Activated CD4-positive, CD25-positive, alpha-beta regulatory T cell treated with anti-CD3 and anti-CD28 coated beads, Interleukin-2, amount 50 U/mL, for 16 hours (primary cell): ENCODE measurements around the gene MAGI1.
"Not testable (repeated sequence)": the region's sequence is repeated elsewhere in the genome, so short reads cannot be mapped to it uniquely, and the experiment has no call there.

Source experiments
- DNase-seq: peaks from one replicate; pipeline ENCODE4 v3.0.0-alpha.2; 2020; ENCODE audit warnings: low read depth, low spot score

Gene MAGI1

DNA sequence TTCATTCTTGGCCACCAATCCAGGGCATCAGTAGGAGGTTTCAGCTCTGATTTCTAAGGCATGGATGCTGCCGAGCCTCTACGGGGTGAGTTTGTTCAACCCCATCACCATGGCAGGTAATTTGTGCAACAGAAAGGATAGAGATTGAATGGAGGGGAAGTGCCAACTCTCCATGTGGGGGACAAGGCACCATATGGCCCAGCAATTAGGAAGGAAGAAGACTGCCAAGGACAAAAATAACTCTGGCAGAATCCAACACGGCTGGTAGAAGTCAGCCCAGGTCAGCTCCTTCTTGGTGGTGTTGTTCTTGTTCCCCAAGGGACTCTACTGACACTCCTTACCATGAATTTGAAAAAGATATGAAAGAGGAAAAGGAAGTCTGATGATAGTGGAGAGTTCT lies 503.9 kb downstream of the MAGI1 start:
- no peak for DNase-seq

DNA sequence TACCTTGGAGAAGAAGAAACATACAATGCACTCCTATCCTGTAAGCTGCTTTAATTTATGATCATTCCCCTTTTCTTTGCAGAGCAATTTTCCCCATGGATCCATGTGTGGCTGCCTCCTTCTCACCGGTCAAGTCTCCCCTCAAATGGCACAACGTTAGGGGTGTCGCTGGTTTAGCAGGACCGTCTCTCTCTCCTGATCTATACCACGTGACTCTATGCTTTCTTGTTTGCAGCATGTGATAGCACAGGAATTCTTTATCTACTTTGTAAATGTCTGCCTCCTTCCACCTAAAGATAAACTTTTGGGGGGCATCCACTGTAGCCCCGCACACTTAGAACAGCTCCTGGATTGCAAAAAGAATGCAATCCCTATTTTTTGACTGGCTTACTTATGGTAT lies 506.0 kb downstream of the MAGI1 start:
- DNase-seq = no peak

DNA sequence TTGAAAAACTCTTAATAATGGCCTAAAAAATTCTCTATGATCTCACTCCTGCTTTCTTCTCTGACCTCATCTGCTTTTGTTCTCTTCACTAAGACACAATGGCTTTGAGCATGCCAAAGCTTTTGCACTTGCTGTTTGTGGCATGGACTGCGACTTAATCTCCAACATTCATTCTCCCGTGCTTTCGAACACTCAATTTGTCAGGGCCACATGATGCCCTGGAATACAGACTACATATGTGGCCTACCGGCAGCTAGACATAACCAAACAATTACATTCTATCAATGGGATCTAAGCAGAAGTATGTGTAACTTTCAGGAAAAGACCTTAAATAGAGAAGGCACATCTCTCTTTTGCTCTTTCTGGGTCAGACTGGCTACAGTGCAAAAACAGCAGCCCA lies 506.5 kb downstream of the MAGI1 start:
- DNase-seq = no peak

DNA sequence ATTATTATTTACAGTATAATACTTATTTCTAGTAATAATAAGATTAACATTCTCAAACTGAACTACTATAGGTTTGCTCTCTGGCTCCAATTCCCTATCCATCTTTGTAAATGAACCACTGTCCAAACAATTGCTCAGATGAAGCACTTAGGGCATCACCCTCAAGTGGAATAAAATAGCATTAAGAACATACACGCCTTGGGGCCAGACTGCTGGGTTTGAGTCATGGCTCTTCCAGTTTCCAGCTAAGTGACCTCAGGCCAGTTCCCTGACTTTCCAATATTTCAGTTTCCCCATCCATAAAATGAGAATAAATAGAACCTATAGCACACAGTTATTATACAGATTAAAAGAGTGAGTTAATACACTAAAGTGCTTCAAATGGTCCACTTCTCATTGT lies 507.2 kb downstream of the MAGI1 start:
- no peak for DNase-seq

DNA sequence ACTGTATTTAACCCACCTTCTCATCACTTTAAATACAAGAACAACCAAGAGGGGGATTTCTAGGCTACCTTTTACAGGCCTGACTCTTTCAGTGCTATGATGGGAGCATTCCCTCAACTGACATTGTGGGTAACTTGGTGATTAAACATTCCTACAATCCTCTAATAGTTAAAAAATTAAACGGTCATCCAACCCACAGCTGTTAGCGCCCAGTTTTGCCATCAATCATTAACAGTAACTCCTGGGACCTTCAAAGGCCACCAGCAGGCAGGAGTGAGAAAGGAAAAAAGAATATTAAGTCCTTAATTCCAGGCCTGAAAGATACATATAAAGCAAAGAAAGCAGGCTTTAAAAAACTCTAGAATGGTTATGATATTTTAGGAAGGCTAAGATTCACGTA lies 512.1 kb downstream of the MAGI1 start:
- DNase-seq = no peak

DNA sequence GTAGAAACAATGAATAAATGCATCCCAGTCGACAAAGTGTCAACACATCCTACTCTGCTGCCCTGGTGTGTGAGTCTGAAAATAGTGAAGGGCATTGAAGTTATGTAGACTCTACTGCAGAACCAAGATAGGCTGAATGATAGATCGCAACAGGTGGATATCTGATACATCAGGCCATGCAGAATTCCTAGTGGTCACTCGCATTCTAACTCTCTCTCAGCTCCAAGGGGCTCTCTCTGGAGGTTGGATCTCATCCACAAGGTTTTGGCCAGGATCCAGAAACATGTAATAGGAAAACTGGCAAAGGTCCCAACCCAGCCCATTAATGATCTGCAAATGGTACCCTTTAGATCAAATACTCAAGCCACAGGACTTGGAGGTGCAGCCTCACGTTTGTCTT lies 514.1 kb downstream of the MAGI1 start:
- DNase-seq = no peak

DNA sequence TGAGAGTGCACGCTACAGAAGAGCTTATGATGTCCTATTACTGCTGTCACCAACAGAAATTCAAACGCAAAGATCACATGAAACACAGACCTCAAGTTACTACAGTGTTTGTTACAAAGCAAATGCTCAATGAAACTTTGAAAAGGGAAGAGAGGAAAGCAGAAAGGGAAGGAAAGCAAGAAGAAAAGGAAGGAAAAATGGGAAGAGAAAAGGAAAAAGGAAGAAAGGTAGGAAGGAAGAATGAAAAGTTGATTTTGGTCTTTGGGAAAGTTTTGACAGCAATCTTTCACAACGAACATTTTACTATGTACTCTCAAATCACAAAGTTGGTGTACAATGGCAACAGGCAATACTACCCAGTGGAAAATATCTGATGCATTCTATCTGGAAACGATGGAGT lies 514.8 kb downstream of the MAGI1 start:
- DNase-seq = no peak

DNA sequence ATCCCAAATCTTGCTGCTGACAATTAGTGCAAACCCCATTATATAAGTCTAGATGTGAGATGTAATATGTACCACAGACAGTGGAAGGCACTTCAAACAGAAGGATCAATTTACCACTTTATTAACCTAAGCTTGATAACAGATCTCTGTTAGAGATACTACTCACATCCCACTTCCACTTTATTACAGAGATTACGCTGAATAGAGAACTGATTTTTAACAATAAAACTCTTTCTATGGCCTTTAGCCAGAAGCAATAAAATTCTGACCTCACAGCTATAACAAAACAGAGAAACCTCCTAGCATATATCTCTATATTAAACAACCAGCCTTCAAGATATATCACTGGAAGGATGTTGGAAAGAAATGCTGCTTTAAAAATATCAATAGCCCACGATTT lies 517.7 kb downstream of the MAGI1 start:
- no peak for DNase-seq

DNA sequence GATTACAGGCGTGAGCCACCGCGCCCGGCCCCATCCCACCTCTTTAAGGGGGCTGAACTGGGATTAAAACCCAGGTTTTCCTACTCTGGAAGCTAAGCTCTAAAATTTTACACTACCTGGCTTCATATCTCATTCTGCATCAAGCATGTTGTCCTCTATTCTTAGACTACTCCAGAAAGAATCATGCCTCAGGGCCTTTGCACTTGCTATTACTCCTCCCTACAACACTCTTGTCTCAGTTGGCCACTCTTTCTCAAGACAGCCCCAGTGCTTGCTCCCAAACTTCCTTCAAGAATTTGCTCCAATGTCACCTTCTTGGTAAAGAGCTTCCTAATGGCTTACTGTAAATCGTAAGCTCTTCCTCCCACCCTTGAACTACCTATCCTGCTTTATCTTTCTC lies 521.7 kb downstream of the MAGI1 start:
- DNase-seq = no peak

DNA sequence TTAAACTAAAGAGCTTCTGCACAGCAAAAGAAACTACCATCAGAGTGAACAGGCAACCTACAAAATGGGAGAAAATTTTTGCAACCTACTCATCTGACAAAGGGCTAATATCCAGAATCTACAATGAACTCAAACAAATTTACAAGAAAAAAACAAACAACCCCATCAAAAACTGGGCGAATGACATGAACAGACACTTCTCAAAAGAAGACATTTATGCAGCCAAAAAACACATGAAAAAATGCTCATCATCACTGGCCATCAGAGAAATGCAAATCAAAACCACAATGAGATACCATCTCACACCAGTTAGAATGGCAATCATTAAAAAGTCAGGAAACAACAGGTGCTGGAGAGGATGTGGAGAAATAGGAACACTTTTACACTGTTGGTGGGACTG lies 524.4 kb downstream of the MAGI1 start:
- DNase-seq = not testable (repeated sequence)

DNA sequence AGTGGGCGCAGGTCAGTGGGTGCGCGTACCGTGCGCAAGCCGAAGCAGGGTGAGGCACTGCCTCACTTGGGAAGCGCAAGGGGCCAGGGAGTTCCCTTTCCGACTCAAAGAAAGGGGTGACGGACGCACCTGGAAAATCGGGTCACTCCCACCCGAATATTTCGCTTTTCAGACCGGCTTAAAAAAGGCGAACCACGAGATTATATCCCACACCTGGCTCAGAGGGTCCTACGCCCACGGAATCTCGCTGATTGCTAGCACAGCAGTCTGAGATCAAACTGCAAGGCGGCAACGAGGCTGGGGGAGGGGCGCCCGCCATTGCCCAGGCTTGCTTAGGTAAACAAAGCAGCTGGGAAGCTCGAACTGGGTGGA lies 529.3 kb downstream of the MAGI1 start:
- not testable (repeated sequence) for DNase-seq

DNA sequence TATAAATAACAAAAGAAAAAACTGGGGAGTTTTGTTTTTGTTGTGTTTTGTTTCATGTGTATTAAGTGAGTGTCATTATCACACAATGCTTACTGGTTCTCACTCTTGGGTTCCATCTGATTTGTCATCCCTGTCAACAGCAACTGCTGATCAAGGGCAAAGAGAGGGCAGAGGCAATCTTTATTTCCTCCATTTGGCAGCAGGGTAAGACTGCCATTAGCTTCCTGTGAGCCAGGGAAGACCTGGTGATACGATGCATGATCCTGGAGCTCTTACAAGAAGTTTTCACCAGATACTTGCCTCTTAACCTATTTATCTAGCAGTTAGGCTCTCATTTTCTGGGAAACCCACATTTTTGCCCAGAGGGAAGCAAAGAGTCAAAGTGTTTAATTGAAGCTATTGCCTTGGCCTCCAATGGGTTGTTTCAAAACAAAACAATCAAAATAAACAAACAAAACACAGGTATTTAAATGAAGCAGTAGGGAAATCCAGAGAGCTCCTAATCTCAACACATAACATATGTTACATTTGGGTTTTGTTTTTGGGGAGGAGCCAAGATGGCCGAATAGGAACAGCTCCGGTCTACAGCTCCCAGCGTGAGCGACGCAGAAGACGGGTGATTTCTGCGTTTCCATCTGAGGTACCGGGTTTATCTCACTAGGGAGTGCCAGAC lies 529.8 kb downstream of the MAGI1 start:
- DNase-seq = no peak

DNA sequence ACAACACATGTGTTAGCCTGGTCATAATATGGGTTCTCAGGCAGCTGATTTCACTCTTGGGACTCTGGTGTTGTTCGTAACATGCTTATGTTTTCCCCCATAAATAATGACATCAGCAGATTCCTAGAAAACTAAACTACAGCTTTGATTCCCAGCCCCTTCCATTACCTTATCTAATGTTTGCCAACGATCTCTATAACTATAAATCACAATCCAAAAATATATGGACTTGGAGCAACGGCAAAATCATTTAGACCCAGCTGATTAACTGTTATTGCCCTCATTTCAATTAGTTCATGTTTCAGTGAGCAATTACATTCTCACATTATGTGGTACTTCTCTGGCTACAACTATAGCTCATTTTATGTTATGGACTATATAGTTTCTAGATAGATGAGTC lies 531.3 kb downstream of the MAGI1 start:
- no peak for DNase-seq

DNA sequence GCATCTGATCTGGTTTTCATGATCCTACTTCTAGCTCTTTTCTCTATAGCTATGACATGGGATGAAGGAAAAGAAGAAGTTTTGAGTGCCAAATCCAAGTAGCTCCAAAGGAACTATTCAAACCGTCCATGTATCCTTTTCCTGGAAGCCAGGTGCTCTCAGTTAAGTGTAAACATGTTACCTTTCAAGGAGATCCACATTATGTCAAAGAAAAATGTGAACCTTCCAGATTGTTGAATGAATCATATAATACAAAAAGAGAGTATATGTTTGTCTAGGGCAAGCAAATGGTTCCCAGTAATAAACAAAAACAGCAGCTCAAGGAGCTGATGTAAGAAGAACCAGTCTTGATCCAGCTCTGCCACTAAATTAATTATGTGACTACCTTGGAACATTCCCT lies 534.9 kb downstream of the MAGI1 start:
- no peak for DNase-seq

DNA sequence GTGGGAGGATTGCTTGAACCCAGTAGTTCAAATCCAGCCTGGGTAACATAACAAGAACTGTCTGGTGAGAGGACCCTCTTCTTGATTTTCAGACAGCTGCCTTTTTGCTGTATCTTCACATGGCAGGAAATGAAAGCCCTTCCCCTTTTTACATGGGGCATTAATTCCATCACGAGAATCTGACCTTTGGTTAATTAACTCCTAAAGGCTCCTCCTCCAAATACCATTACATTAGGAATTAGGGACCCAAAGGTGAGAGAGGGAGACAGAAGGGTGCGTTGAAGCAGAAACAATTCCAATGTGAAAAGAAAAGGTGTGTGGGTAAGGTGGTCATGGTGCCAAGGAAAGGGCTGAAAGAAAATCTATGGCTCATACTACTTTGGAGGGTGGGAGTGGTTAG lies 536.2 kb downstream of the MAGI1 start:
- no peak for DNase-seq

DNA sequence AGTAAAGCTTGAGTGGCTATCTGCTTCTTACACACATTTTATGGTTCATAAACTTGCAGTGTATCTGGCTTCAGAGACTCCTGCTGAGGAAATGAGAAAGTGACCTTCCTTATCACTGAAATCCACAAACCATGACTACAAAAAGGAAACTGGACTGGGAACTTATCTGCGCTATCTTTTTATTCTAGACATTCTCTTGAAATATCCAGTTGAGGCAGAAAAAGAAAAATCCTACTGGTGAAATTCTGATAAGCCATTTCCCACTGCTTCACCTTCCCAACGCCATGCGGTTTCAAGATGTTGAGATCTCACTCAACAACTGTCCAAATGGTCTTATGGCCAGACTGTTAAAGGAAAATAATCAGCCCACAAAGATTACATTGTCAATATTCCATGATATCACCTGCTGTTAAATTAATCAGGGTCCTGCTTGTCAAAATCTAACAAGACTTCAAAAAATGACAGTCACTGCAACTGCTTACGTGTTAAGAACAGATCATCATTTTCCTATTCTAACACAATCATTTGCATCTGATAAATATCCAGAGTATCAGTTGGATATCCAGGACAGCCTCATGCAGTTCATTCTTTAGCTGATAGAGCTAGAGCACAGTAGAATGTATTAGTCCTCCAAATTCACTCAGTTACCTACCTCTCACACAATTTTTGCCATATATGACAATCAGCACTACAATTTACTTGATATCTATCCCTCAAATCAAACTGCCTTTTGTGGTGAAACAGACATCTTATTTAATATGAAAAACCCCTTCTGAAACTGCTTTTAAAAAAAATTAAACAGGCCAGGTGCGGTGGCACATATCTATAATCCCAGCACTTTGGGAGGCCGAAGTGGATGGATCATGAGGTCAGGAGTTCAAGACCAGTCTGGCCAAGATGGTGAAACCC lies 538.1 kb downstream of the MAGI1 start:
- no peak for DNase-seq

DNA sequence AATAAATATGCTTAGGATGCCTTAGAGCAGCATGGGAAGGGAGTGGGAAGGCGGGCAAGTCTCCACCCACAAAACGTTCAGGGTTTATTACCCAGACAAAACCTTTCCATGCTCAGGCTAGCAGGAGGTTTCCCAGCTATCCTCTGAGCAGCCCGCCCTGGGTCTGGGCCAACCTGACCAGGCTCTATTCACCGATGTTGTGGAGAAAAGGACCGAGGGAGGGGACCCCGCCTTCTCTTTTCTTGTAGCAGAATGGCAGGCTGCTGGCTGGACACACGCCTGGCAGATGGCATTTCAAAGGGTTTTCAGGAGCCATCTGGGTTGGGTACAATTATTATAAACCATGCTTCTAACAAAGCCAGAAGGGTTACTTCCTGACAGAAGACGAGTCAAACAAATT lies 540.9 kb downstream of the MAGI1 start:
- no peak for DNase-seq

DNA sequence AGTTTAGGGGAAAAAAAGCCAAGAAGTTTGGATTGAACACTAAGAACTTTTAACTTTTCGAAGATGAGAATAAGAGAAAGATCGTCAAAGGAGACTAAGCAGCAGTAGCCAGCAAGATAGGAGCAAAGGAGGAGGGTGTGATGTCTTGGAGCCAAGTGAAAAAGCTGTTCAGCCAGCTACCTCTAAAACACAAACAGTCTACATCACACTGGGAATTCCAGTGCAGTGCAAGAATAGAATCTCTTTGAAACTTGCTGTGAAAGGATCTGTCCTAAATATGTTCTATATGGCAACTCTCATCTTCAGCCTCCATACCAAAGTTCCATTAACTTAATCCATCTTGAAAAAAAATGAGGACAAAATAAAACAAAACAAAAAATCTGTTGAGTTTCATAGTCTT lies 541.5 kb downstream of the MAGI1 start:
- no peak for DNase-seq

DNA sequence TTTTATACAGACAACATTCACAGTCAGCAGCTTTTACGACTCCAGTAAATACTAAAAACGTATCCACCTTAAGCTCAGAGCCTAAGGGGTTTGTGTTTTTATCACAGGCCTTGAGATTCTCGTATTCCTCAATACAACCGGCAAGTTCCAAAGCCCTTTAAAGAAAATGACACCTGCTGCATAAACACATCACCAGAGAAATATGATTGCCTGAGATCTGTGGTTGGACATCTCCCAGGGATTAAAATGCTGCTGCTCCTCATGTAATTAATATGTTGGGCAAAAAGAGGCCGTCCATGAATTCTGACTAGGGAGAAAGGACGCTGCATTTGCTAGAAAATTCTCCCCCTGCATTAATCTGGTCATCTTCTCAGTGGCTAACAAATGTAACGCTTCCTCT lies 544.8 kb downstream of the MAGI1 start:
- no peak for DNase-seq

DNA sequence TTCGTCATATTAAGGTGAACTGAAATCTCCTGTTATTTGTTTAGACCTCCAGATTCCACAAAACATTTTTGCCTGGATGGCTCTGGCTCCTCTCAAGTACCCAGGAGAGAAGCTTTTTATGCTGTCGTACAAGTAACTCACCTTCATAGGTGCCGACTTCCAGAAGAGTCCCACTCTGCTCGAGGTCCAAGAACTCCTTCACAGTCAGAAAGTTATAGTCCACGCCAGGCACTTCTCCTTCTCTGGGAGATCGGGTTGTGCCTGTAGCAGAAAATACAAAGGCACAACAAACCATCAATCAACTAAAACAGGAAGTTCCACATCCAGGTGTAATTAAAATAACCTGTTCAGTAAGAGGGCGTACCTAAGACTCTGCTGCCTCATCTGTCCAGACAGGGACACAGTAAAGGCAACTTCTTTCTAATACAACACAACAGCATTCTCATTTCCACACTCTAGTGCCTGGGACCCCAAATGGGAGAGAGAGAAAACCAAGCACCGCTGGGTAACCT lies 545.3 kb downstream of the MAGI1 start:
- no peak for DNase-seq

DNA sequence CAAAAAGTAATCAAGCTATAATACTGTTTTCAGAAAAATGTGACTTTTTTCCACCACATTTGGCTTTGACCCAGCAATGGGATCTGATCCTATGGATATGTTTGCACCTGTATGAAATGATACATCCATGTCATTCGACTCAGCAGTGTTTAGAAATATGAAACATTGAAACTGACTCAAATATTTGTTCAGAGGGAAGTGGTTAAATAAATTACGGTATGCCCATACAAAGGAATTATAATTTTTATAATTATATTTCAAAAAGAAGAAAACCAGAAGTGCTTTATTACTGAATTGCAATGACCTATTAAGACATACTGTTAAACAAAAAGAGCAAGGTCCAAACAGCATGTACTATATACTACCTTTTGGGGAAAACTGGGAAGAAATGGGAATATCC lies 546.5 kb downstream of the MAGI1 start:
- DNase-seq = no peak

DNA sequence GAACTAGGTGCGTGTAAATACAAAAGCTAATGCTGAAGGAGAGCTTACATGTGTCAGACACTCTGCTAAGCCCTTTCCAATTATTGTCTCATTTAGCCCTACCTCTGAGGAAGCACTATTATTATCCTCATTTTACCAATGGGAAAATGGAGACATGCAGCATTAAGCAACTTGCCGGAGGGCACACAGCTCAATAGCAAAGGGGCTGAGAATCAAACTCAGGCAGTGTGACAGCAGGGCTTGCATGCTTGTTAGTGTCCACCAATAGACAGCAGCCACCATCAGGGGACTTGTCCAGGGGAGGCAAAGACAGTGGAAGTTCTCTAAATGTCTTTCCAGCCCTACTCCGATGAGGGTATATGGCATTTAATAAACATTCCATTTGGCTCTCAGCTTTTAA lies 548.6 kb downstream of the MAGI1 start:
- no peak for DNase-seq

DNA sequence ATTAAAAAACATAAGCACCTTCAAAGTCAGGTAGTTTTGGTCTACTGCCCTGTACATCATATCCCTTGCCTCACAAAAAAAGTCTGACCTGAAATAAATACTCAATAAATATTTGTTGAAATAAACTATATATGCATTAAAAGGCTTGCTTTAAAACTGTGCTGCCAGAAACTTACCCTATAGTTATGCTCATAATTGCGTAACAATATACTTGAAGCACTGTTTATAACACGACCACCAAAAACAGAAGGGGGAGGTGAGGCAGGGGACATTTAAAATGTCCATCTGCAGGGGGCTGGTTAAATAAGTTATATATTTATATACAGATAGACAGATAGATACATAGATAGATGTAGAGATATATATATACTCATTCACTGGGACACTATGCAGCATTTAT lies 549.5 kb downstream of the MAGI1 start:
- DNase-seq = no peak
